HL-60/S4 (cell line): ENCODE measurements around the gene ELOF1.

ENCODE experiments used
- in situ Hi-C: fragments of 300-500 bp; cut with MboI; formaldehyde crosslinking; loops from 2 replicates; pipeline ENCODE4 v1.14.3; 2022; ENCODE audit warnings: low sequenced_read_pairs

The ELOF1 gene

DNA sequence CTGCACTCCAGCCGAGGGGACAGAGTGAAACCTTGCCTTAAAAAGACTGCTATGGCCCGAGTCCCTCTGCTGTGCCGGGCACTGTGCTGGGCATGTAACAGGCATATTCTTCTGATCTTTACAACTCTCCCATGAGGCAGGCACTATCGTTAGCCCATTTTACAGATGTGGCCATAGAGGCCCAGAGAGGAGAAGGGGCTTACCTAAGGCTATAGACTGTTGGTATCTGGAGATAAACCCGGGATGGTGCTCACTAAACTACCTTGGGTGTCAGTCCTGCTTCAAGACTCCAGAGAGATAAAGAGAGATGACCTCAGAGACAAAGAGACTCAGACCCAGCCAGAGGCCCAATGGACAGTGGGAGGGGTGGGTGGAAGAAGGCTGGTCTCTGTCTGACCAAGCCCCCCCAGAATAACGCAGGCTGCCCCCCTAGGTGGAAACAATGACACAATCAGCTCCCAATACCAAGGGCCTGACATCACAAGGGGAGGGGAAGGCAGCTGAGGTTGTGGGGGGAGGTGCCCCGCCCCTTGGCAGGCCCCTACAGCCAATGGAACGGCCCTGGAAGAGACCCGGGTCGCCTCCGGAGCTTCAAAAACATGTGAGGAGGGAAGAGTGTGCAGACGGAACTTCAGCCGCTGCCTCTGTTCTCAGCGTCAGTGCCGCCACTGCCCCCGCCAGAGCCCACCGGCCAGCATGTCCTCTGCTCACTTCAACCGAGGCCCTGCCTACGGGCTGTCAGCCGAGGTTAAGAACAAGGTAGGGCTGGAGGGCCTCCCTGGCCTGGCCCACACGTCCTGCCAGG lies 20.6 kb downstream of the ELOF1 start, which contains the start of gene CNN1:
Gene CNN1, plus strand, starts transcription at position 620 of the 805 bp plus-strand sequence. Its CDS starts 77 bp downstream, at position 697.
- in situ Hi-C loops = no loop called here

DNA sequence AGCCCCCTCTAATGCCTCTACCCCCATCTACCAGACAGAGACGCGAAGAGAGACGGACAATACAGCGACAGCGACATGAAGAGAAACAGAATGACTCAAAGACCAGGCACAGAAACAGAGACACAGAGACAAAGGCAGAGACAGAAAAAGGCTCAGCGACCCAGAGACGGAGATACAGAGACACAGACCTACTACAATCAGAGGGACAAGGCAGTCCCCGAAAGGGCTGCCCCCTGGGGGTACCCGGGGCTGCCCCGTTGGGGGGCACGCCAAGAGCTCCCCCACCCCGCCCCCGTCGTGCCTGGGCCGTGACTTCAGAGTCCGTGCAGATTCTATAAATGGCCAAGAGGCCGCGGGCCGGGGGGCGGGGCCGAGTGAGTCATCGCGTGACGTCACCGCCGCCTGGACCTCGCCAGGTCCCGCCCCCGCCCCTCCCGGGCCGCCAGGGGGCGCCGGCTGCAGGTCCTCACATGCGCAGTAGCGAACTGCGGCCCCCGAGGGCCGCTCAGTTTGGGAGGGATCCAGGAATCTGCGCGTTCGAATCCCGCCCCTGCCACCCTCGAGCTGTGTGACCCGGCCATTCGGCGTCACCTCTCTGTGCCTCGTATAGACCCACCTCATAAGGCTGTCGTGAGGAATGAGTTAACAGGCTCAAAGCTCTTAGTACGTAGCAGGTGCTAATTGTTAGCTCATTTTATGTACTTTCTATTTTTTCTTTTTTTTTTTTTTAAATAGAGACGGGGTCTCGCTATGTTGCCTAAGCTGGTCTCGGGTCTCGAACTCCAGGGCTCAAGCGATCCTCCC lies 23.0 kb downstream of the ELOF1 start:
- in situ Hi-C loops = no loop called here

- in situ Hi-C loops = no loop called here
Observed at GRCh38 chr19:11534948-11535347, 24.1 kb downstream of the ELOF1 start.

GRCh38 chr19:11534538-11534937 lies 24.5 kb downstream of the ELOF1 start:
- in situ Hi-C loops = no loop called here

GRCh38 chr19:11530432-11530831 lies 28.6 kb downstream of the ELOF1 start:
- in situ Hi-C loops = no loop called here

- in situ Hi-C loops = no loop called here
Observed at GRCh38 chr19:11528551-11529341, 30.3 kb downstream of the ELOF1 start, which contains the start of gene ECSIT. TSS of gene ECSIT (minus strand) at chr19:11529134. CDS start at chr19:11519170, 9,964 bp downstream.

DNA sequence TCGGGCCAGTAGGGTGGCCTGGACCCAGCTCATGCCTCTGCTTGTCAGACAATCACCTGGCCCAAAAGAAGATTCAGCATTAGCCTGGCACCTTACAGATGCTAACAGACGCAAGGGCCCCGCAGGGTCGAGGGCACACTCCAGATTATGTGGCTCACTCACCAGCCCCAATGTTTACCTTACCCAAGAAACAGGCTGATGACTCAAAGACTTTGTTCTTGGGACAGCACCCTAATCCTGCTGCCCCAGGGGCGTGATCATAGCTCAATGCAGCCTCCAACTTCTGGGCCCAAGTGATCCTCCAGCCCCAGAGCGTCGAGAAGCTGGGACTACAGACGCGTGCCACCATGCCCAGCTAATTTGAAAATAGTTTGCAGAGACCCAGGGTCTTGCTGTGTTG lies 39.9 kb downstream of the ELOF1 start:
- in situ Hi-C loops = no loop called here

DNA sequence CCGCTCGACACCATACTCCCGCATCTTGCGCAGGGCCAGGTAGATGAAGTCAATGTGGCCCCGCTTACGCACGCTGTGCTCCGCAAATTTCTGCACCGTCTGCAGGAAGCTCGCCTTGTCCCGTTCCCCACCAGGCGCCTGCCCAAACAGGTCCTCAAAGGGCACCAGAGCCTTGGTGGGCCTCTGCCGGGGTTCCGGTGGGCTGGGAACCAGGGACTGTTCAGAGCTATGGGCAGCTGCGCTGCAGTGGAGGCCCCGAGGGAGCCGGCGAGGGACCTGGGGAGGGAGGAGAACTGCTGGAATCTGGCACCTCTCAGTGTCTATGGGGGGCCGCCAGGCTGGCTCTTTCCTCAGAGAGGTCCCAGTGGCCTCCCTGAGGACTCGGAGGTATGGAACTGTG lies 45.1 kb downstream of the ELOF1 start:
- in situ Hi-C loops = no loop called here

GRCh38 chr19:11510444-11510843 lies 48.6 kb downstream of the ELOF1 start:
- in situ Hi-C loops = no loop called here

GRCh38 chr19:11507370-11508078 lies 51.5 kb downstream of the ELOF1 start:
- in situ Hi-C loops = no loop called here

DNA sequence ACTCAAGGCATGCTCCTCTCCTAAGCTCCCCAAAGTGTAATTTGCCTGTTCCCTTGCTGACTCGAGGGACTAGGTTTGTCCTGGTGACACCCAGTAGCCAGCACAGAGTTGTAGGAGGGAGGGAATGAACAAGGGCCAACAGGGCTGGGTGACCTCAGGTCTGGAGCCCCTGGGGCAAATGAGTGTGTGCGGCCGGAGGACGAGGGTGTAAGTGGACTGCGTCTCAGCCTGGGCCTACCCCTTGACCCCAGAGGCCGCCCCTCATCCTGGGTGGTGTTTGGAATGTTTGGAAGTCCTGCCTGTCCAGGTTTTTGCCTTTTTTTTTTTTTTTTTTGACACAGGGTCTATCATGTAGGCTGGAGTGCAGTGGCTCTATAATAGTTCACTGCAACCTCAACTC lies 52.1 kb downstream of the ELOF1 start:
- in situ Hi-C loops = no loop called here

GRCh38 chr19:11506101-11506555 lies 52.9 kb downstream of the ELOF1 start:
- in situ Hi-C loops = no loop called here

DNA sequence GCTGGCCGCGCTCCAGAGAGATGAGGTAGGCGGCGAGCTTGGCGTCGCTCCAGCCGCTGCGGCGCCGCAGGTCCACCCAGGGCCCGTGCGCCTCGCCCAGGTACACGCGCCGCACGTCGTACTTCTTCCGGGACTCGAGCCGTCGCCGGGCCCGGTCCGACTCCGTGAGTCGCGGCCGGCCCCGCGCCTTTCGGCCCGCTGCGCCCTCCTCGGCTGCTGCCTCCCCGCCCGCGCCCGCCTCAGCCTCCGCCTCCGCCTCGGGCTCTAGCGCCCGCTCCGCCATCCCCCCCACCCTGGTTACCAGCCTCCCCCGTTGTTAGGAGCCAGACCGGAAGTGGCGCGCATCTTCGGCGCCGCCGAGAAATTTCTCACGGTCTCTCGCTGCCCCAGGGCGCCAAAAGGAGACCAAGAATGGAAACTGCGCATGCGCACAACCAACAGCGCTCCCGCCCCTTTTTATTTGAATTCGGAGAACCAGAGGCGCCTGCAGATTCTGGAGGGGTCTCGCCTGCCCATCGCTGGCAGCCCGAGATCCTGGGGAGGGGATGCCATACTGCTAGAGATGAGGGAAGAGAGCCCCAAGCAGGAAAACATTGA lies 53.4 kb downstream of the ELOF1 start, which contains the start of gene ZNF653:
Gene ZNF653, minus strand, starts transcription at position 336 of the 597 bp plus-strand sequence. Its CDS starts 53 bp downstream, at position 283.
- in situ Hi-C loops = no loop called here

DNA sequence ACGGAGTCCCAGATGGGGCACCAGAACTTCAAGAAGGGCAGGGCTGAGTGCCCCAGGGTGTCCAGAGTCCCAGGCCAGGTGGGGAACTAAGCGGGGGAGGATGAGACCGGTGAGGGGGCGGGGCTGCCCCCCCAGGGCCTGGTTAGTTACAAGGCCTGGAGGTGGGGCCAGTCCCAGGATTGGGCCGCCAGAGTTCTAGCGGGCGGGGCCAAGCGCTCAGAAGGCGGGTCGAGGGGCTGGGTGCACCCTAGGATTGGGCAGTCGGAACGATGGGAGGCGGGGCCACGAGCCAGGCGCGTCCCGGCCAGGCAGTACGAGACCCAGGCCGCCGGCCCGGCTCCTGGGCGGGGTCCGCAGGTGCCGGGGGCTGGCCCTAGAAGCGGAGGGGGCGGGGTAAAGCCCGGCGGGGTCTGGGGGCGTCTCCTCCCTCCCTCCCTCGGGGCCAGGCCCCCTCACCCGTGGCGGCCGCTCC lies 54.0 kb downstream of the ELOF1 start:
- in situ Hi-C loops = no loop called here

DNA sequence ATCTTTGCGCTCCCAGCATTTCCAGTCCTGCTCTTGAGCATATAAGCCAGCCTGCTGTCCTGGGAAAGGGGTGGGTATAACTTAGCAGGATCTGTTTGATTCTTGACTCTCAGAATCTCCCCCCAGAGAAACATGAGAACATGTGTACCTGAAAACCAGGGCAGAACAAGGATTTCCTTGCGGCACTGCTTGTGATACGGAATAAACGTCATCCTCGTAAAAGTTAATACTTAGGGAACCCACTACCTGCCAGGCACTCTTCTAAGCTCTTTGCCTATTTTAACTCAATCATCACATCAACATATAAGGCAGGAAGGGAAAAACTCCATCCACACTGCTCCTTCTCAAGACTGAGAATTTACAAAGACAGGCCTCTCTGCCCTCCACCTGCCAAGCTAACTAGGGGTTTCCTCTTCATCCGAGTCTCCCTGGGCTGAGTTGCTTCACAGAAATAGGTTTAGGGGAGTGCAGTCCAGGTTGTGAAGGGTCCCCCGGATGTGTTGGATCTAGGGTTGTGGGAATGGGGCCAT lies 54.5 kb downstream of the ELOF1 start:
- in situ Hi-C loops = no loop called here
